Renal cortical epithelial cell (primary cell): Measurements from ENCODE around the gene MALRD1. TPM values are rescaled to one million over a fixed set of nuclear protein-coding genes. Genes with fewer than 3 reads are reported as not detected.

ENCODE experiments used
- DNase-seq: peaks from one replicate; pipeline ENCODE4 v3.0.0-alpha.2; 2011; ENCODE audit warnings: low read depth
- total RNA-seq: library from RNA; depleted of rRNA; stranded (reverse); fragments of >200 nt; gene quantifications from 2 replicates; pipeline ENCODE4 v1.2.3, GENCODE V29; 2014

The MALRD1 gene
- total RNA-seq, 1 donor from 2014 or later, result 0.35 TPM

DNA sequence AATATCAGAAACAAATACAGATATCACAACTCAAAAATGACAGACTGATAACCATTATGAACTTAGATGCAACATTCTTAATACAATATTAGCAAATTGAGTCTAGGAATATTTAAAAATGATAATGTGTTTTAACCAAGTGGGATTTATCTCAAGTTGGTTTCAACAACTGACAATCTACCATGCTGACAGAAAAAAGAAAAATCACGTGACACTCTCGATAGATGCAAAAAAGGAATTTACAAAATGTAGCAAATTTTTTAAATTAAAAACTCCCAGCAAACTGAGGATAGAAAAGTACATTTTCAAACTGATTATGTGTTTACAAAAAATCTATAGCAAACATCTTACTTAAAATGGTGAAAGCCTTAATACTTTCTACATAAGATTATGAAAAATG, 177.4 kb downstream of the MALRD1 start:
- DNase-seq, result no peak

DNA sequence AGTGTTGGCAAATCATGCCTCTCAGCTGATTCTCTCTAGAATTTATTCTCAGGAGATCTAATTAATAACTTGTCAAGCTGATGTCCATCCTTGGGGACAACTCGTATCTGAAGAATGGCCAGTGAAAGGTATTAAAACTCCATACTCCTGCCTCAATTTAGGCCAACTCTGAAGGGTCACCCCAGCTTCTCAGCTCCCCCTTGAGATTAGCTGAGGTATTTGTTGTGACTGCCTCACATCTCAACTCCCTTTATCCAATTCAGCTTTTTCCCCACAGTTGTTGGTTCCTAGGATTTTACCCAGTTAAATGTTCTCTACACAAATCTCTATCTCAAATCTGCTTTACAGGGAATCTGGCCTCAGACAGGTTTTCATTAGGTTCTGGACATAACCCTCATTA, 182.4 kb downstream of the MALRD1 start:
- DNase-seq, result no peak

DNA sequence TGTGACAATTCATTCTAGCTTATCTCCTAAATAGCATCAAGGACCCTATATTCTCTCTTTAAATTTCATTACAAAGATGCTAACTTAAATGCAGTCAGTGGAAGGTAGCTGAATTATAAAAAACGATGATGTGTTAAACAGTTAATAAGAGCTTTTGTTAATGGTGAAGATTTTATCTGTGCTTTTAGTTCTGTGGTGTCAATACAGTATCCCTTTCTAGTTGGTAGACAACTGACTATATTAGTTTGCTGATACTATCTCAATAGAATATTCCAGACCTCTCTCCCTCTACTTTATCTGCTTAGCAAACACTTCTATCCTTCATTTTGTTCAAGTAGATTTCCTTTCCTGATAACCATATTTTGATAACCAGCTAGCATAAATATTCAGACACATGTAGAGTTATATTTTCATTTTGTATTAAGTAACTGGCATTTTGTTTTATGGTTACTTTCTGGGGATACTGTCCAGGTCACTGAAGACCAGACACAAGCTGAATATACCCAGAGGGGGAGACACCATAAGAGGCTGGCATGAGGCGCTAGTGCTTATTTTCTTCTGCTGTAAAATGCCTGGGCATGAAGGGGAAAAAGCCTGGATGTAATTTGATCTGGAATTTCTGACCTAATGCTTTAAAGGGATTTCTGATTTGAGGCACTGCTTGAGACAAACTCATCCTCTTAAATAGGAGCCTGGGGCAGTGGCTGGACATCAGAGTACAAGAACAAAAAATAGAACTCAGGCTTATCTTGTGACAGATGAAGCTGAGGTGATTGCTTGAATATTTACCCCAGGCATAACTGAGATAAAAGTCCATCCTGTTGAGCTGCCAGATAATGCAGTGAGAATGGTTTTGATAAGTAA, 197.5 kb downstream of the MALRD1 start:
- DNase-seq, result no peak

DNA sequence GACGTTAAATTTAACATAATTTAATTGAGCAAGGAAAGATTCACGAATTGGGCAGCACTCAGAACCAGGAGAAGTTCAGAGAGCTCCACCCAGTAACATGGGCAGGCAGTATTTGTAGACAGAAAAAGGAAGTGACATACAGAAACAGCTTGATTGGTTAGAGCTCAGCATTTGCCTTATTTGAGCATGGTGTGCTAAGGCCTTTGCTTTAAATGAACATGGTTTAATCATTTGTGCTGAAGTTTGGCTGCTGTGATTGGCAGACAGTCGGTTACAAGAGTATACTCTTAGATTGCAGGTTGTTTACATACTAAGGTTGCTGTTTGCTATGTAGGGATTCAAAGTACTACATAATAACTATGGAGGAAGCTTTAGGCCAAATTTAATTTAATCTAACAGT, 199.2 kb downstream of the MALRD1 start:
- DNase-seq, result no peak

DNA sequence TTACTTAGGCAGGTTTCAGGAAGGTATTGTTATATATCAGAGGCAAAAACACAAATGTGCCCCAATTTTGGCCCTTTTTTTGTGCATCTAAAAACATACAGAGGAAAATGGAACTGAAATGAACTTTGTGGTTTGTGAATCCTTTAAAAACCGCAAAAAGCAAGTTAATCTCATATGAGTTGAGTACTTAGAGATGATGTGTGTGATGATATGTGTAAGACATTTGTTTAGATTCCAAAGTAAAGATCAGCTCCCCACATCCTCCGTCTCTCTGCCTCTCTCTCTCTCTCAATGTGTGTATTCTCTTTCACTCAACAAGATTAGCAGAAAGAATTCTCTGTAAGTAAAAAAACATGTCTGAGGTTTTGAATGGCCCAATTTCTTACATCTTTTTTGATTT, 201.9 kb downstream of the MALRD1 start:
- no peak for DNase-seq

DNA sequence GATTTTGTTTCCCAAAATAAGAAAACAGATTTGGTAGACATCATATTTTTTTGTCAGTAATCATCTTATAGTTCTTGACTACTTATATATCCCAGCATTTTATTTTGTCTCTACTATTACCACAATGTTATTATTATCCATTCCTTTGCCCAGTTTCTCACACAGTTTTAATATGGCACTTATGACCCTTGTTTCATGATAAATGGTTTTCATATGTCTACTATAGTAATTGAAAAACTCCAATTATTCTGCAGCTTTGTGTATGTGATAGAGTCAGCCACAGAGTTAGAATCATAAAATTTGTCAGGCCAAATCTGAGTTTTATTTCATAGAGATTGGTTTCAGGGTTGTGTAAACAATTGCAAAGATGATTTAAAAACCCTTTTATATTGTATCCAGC, 203.9 kb downstream of the MALRD1 start:
- no peak for DNase-seq

DNA sequence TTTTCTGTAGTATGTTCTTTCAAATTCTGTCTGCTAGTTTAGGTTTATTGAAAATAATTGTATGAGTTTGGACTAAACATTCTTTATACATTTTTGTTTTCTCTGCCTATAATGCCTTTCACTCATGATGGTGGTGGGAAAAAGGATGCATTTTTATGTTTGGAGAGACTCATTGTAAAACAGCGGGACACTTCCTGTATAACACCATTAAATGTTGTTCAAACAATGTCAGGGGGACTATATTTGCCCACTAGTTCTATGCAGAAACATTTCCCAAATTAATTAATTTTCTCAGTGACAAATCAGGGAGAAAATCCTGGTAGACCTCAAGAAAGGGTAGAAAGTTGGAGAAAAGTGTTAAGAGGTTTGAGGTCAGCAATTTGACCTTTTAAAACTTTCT, 207.7 kb downstream of the MALRD1 start:
- no peak for DNase-seq

DNA sequence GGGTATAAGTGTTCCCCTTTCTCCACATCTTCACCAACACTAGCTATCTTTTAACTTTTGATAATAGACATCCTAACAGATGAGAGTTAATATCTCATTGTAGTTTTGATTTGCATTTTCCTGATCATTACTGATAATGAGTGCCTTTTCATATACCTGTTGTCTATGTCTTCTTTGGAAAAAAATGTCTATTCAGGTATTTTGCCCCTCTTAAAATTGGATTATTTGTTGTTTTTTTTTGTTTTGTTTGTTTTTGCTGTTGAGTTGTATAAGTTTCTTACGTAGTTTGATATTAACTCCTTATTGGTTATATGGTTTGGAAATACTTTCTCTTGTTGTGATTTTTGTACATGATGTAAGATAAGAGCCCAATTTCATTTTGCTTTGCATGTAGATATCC, 214.7 kb downstream of the MALRD1 start:
- DNase-seq, result no peak

DNA sequence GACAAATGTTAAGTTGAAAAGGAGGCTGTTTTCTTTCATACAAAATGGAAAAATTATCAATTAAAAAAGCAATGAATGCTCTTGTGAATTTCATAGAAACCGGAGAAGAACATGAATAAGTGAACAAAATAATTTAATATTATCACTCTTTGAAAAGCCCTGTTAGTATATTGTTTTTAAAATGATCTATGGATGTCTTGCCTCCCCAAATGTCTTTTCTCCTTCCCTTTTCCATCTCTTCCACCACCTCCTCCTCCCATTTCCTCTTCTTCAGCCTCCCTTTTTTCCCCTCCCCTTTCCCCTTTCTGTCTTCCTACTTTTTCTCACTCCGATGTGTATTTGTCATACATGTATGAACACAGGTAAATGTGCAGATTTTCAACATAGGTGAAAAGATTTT, 234.7 kb downstream of the MALRD1 start:
- no peak for DNase-seq

DNA sequence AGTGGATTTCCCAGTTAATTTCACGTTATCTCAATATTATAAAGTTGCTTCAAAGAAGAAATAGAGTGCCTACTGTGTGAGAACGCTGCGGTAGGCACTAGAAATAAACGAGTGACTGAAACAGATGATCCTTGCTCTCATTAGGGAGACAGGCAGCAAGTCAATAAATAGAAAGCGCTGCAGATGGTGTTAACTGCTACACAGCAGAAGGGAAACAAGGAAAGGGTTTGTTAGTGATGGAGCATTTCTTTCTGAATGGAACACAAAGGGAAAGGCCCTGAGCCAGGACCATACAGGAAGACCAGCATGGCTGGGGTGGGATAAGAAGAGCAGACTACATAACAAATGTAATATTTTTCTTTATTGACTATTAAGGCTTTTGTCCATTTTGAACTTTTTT, 235.2 kb downstream of the MALRD1 start:
- DNase-seq, result no peak

DNA sequence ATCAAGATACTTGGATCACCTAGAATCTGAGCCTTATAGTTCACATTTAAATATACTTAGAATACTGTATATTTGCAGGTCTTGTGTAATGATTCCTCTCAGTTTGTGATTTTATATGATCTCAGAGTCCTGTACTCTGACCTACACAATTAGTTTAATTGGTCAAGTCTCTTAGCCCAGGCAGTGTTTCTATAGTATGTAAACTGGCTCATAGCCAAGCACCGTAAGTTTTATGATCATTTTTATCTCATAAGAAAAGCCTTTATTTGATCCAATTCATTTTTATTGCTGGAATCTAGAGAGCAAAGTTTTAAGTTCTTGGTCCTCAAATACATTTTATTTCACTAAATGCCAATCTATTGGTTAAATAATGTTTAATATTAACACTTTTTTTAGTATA, 242.2 kb downstream of the MALRD1 start:
- DNase-seq, result no peak

DNA sequence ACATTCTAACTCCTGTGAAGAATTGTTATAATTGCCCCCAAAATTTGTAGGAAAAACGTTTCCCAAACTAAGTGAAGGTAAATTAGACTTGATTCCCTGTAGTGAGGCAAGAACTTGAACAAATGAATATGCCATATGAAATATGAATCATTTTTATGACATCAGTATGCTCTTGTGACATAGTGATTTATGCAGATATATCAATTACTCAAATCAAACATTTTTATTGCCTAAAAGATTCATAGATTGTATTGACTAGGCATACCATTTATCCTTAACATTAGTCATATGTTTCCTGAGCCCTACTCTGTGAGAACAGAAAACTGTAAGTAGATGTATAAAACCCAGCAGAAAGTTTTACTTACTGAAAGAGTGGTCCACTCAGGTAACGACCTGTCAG, 245.6 kb downstream of the MALRD1 start:
- no peak for DNase-seq

DNA sequence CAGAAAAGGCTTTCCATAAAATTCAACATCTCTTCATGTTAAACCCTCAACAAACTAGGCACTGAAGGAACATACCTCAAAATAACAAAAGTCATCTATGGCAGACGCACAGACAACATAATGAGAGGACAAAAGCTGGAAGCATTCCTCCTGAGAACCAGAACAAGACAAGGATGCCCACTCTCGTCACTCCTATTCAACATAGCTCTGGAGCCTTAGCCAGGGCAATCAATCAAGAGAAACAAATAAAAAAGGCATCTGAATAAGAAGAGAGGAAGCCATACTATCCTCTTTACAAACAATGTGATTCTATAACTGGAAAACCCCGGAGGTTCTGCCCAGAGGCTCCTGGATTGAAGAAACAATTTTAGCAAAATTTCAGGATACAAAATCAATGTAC, 251.0 kb downstream of the MALRD1 start:
- DNase-seq, result no peak

DNA sequence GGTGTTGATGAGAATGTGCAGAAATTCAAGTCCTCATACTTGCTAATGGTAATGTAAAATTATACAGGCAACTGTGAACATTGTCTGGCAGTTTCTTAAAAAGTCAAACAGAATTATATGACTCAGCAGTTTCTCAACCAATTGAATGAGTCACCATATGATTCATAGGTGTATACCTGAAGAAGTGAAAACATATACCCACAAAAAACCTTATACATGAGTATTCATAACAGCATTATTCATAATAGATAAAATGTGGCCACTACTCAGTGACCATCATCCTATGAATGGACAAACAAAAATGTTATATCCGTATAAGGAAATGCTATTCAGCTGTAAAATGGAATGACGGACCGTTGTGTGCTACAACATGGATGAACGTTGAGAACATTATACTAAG, 253.5 kb downstream of the MALRD1 start:
- DNase-seq, result peak; percentile 78

DNA sequence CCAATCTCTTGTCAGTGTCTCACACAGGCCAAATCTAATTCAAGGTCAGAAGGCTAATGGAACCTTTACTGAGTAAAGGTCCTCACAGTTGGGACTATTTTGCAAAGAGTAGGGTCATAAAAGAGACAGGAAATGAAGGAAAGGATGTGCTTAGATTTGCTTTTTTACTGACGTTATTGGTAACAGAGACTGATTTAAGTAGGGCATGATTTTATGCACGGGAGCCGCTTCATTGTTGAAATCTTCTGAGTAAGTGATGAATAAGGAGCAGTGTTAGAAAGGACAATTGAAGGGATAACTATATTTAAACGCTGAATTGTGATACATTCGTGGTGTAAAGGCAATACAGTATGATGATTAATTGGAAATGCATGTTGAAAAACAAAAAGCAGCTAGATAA, 261.5 kb downstream of the MALRD1 start:
- DNase-seq, result no peak

DNA sequence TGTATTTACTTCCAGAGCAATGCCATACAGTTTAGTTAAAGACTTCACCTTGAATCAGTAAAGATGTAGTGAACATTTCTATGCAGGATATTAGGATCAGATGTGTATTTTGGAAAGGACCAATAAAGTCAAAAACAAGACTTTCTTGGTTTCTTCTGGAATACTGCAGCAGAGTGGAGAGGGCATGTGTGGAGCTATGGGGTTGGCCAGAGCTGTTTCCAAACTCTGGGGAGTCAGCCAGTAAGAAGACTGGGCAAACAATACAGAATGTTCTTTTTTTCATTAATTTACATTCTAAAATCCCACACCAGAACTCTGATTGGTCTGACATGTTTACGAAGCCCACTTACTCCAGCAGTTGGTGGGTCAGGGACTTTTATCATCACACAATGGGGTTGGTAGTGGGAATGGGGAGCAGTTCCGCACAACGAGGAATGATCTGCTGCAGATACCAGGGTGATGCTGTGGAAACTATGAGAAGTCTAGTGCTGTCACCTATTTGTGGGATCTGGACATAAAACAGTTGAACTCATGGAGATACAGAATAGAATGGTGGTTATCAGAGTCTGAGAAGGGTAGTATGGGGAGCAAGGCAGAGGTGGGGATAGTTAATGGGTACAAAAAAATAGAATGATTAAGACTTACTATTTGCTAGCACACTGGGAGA, 267.7 kb downstream of the MALRD1 start:
- DNase-seq, result no peak

DNA sequence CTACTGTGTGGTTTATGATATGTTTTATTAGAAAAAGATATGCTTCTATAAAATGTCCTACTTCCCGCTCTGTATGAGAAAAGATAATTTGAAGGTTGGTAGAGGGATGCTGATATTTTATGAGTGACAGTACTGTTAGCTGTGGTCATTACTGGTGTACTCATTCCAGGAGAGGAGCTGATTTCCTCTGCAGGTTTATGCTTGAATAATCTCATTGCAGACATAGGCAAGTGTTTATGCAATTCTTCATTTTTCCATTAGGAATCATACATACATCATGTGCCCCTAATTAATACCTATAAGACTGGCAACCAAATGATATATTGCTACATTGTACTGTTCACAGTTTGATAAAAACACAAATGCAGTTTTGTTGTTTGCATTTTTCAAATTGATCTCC, 269.4 kb downstream of the MALRD1 start:
- no peak for DNase-seq

DNA sequence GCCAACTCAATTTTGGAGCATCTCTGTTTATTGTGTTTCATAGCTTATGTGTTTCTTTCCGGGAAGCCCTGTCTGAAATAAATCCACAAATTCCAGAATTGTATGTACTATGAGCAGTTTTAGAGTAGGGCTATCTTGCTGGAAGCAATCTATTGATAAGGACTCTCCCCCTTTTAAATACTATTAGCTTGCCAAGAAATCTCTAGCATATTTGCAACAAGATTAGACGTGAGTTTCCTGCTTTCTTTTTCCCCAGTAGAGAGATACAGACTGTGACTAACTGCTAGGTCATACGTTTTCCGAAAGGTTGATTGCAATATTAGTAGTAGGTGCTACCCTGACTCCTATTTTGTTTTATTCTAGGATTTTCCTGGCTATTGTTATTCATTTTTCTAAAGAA, 277.0 kb downstream of the MALRD1 start:
- no peak for DNase-seq

DNA sequence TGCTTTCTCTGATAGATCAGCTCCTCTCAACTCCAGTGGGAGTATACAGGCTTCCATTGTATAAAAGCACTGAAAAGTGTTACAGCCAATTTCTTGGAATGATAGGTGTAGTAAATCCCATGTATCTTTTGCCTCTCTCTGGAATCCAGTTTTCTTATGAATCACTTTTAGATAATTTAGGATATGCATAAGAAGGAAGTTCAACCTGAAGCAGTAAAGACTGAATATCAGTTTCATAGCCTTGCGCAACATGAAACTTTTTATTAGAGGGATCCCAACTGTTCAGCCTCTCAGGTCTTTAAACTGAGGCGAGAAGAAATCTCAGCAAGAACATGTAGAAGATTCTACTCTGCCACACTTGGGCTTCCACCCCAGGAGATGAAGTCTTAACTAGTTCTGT, 280.0 kb downstream of the MALRD1 start:
- DNase-seq, result no peak

DNA sequence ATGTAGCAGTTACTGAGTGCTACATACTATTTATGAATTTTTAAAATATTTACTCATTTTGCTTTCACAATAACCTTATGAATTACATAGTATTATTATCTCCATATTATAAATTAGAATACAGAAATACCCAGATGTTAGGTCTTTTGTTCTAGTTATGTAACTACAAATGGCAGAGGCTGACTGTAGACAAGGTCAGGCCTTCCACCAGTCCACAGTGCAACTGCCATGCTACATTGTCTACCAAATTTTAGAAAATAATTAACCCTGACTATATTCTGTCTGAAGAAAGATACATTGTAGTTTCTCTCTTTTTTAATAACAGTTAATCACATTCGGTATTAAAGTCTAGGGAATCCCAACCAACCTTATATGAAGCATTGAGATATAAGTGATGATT, 280.9 kb downstream of the MALRD1 start:
- DNase-seq, result no peak

DNA sequence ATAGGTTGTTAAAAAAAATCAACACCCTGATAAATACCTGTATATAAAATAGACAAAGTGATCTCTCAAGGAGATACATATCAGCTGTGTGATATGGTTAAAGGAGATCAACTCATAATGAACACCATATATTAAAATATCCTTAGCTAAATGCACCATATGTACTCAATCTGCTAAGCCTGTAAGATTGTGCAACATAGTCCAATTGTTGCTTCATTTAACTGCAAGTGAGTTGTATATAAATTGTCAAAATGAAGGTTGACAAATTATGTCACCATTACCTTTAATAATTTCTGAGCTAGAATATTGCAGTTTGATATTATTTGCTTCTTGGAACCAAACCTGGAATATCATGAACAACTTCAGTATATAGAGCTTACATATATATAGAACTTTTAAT, 283.7 kb downstream of the MALRD1 start:
- no peak for DNase-seq

DNA sequence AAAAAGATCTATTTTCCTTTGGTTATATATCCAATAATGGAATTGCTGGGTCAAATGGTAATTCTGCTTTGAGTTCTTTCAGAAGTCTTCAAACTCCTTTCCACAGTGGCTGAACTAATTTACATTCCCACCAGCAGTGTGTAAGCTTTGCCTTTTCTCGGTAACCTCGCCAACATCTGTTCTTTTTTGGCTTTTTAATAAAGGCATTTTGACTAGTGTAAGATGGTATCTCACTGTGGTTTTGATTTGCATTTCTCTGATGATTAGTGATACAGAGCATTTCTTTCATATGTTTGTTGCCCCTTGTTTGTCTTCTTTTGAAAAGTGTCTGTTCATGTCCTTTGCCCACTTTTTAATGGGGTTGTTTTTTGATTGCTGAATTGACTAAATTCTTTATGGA, 285.0 kb downstream of the MALRD1 start:
- no peak for DNase-seq

DNA sequence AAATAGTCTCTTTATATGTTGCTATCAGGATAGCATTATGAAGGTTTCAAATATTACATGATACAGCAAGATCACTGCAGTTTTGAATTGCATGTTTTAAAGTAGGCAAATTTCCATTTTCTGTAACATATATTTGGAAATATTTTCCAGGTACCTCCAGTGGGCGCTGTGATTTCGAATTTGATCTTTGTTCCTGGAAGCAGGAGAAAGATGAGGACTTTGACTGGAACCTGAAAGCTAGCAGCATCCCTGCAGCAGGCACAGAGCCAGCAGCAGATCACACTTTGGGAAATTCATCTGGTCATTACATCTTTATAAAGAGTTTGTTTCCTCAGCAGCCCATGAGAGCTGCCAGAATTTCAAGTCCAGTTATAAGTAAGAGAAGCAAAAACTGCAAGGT, 299.0 kb downstream of the MALRD1 start:
- DNase-seq, result no peak

DNA sequence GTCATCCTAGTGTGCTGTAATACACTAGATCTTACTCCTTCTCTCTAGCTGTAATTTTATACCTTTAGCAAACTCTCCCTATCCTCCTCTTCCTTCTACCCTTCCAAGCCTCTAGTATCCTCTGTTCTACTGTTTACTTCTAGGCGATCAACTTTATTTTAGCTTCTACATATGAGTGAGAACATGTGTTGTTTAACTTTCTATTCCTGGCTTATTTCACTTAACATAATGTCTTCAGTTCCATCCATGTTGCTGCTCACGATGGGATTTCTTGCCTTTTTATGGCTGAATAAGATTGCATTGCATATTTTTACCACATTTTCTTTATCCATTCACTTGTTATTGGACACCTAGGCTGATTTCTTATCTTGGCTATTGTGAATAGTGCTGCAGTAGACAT, 318.6 kb downstream of the MALRD1 start:
- DNase-seq, result no peak
